ENCODE results near the gene NPHP3.
"Not testable (repeated sequence)": the region's sequence is repeated elsewhere in the genome, so short reads cannot be mapped to it uniquely, and the experiment has no call there.

NPHP3 gene

GRCh38 chr3:132722165-132723023, at the start of gene NPHP3:
Gene NPHP3, minus strand, starts transcription at chr3:132722409. Its CDS starts 54 bp downstream, at chr3:132722355.
- peak; percentile 96 to 99 (median 98) for DNase-seq

GRCh38 chr3:132758740-132759139, 36.5 kb upstream of the NPHP3 start:
- DNase-seq, result no peak

GRCh38 chr3:132756108-132756650, 34.0 kb upstream of the NPHP3 start:
- no peak for DNase-seq

GRCh38 chr3:132753946-132754345, 31.7 kb upstream of the NPHP3 start:
- no peak for DNase-seq

GRCh38 chr3:132749786-132750185, 27.6 kb upstream of the NPHP3 start:
- DNase-seq, result no peak

- not testable (repeated sequence) for DNase-seq
Observed at GRCh38 chr3:132746720-132747119, 24.5 kb upstream of the NPHP3 start.

GRCh38 chr3:132738314-132738713, 16.1 kb upstream of the NPHP3 start:
- no peak for DNase-seq

GRCh38 chr3:132735589-132735988, 13.4 kb upstream of the NPHP3 start:
- no peak for DNase-seq

GRCh38 chr3:132730891-132731580, 8.8 kb upstream of the NPHP3 start:
- no peak for DNase-seq

GRCh38 chr3:132726341-132726823, 4.2 kb upstream of the NPHP3 start:
- DNase-seq, result peak in 3 of 6 experiments; percentile 43 to 73 (median 64)

GRCh38 chr3:132723024-132723950, 1.1 kb upstream of the NPHP3 start:
- DNase-seq, result peak in 1 of 6 experiments; percentile 21

GRCh38 chr3:132721479-132722164, 587 bp downstream of the NPHP3 start:
- DNase-seq, result peak in 4 of 6 experiments; percentile 16 to 83 (median 54)

GRCh38 chr3:132720228-132720627, 2.0 kb downstream of the NPHP3 start:
- DNase-seq, result no peak

- no peak for DNase-seq
Observed at GRCh38 chr3:132716372-132716771, 5.8 kb downstream of the NPHP3 start.

GRCh38 chr3:132713977-132714727, 8.1 kb downstream of the NPHP3 start:
- no peak for DNase-seq

- no peak for DNase-seq
Observed at GRCh38 chr3:132710311-132710710, 11.9 kb downstream of the NPHP3 start.

- DNase-seq, result no peak
Observed at GRCh38 chr3:132709761-132710160, 12.4 kb downstream of the NPHP3 start.

GRCh38 chr3:132703733-132704132, 18.5 kb downstream of the NPHP3 start:
- DNase-seq, result no peak

- DNase-seq, result no peak
Observed at GRCh38 chr3:132695422-132695821, 26.8 kb downstream of the NPHP3 start.

GRCh38 chr3:132694991-132695390, 27.2 kb downstream of the NPHP3 start:
- DNase-seq, result no peak

GRCh38 chr3:132690040-132690439, 32.2 kb downstream of the NPHP3 start:
- DNase-seq, result no peak
